GM20431 (cell line): ENCODE data around the gene MRPS30.
"Not testable (repeated sequence)": the region's sequence is repeated elsewhere in the genome, so short reads cannot be mapped to it uniquely, and the experiment has no call there.

ENCODE experiments used
- in situ Hi-C: fragments of 300-500 bp; cut with MseI, MboI; formaldehyde crosslinking; loops from one replicate; pipeline ENCODE4 v1.15.0; 2020; ENCODE audit warnings: low sequenced_read_pairs; ENCODE audit not compliant: unreplicated experiment

MRPS30 gene

GRCh38 chr5:44809956-44810420 is 1.2 kb downstream of the MRPS30 start:
- in situ Hi-C loops = no loop called here

- in situ Hi-C loops = no loop called here
Observed at GRCh38 chr5:44814761-44815160, 6.0 kb downstream of the MRPS30 start.

GRCh38 chr5:44821164-44821563 is 12.4 kb downstream of the MRPS30 start:
- in situ Hi-C loops = no loop called here

GRCh38 chr5:44824662-44825061 is 15.9 kb downstream of the MRPS30 start:
- in situ Hi-C loops = not testable (repeated sequence)

GRCh38 chr5:44827681-44828080 is 18.9 kb downstream of the MRPS30 start:
- in situ Hi-C loops = no loop called here

GRCh38 chr5:44828719-44829118 is 20.0 kb downstream of the MRPS30 start:
- in situ Hi-C loops = no loop called here

- in situ Hi-C loops = no loop called here
Observed at GRCh38 chr5:44830951-44831350, 22.2 kb downstream of the MRPS30 start.

- in situ Hi-C loops = no loop called here
Observed at GRCh38 chr5:44833249-44833648, 24.5 kb downstream of the MRPS30 start.

GRCh38 chr5:44835693-44836092 is 26.9 kb downstream of the MRPS30 start:
- in situ Hi-C loops = no loop called here

- in situ Hi-C loops = no loop called here
Observed at GRCh38 chr5:44839018-44839681, 30.4 kb downstream of the MRPS30 start.

- in situ Hi-C loops = no loop called here
Observed at GRCh38 chr5:44842496-44843282, 33.9 kb downstream of the MRPS30 start.

GRCh38 chr5:44844744-44845143 is 36.0 kb downstream of the MRPS30 start:
- in situ Hi-C loops = no loop called here

GRCh38 chr5:44845777-44846176 is 37.0 kb downstream of the MRPS30 start:
- in situ Hi-C loops = no loop called here

GRCh38 chr5:44847206-44847852 is 38.6 kb downstream of the MRPS30 start:
- in situ Hi-C loops = no loop called here

- in situ Hi-C loops = no loop called here
Observed at GRCh38 chr5:44860267-44860666, 51.5 kb downstream of the MRPS30 start.

- in situ Hi-C loops = no loop called here
Observed at GRCh38 chr5:44862808-44863207, 54.1 kb downstream of the MRPS30 start.
